HepG2 (cell line): Measurements from ENCODE around the gene CDC42EP1. TPM values are rescaled to one million over a fixed set of nuclear protein-coding genes. Genes with fewer than 3 reads are reported as not detected.

Source experiments
- ATAC-seq: fragments of 200-7000 bp; cut with Tn5 transposase; 3 replicates; pipeline ENCODE4 v1.9.1; 2020; ENCODE audit warnings: mild to moderate bottlenecking, moderate library complexity
- BruUV-seq: library from RNA; stranded (reverse); fragments of 400-500 nt; replicated peaks from 2 replicates; lab custom pipeline; 2021; lab: Mats Ljungman, UMichigan
- CTCF ChIA-PET: fragments of 300-600 bp; formaldehyde crosslinking; extraction: SDS; loops from one replicate; lab custom pipeline; 2021; ENCODE audit warnings: low total read pairs, inconsistent platforms, low intra/inter-chr PET ratio; lab: Yijun Ruan, JAX
- POLR2A ChIA-PET: fragments of 350-600 bp; sonication (Branson Sonifier 250); formaldehyde crosslinking; loops from one replicate; lab custom pipeline; 2020; ENCODE audit warnings: antibody characterized with exemption, inconsistent platforms; lab: Yijun Ruan, JAX
- DNase-seq: peaks from one replicate; pipeline ENCODE4 v3.0.0-alpha.2; 2015; ENCODE audit warnings: low spot score
- FAIRE-seq: peaks from 3 replicates; lab custom pipeline; 2011; peaks lifted over from hg19 to GRCh38; lab: Jason Lieb, UNC
- H2AFZ ChIP-seq: one replicate; pipeline ENCODE4 v1.6.1; 2011; ENCODE audit warnings: low read length, inconsistent platforms
- H3K27ac ChIP-seq: fragments of 300-600 bp; 3 replicates; pipeline ENCODE4 v1.8.0; 2011; ENCODE audit warnings: mixed run types, mild to moderate bottlenecking, mixed read lengths, low read length, inconsistent platforms; ENCODE audit not compliant: insufficient read depth; ENCODE audit errors: extremely low read length
- H3K27me3 ChIP-seq, 2 experiments: fragments of 200-600 bp in 1 of 2; 2 replicates in 1 of 2; 3 replicates in 1 of 2; pipeline versions ENCODE4 v1.6.0 to v1.8.0; 2011; ENCODE audit warnings: low read length in 2 of 2, mild to moderate bottlenecking in 2 of 2, moderate library complexity in 2 of 2, inconsistent platforms in 1 of 2; ENCODE audit not compliant: insufficient read depth in 2 of 2, control insufficient read depth in 1 of 2
- H3K36me3 ChIP-seq, 2 experiments: fragments of 200-600 bp in 1 of 2; replicated peaks in 1 of 2; 2 replicates in 1 of 2; 3 replicates in 1 of 2; pipeline versions ENCODE4 v1.5.1 to v1.8.0; 2011; ENCODE audit warnings: low read length in 2 of 2, inconsistent platforms in 1 of 2; ENCODE audit not compliant: insufficient read depth in 2 of 2, control insufficient read depth in 1 of 2
- H3K4me1 ChIP-seq: 2 replicates; pipeline ENCODE4 v1.5.1; 2012; ENCODE audit warnings: low read length, inconsistent platforms; ENCODE audit not compliant: insufficient read depth
- H3K4me2 ChIP-seq: 2 replicates; pipeline ENCODE4 v1.6.0; 2011; ENCODE audit warnings: low read depth, low read length, inconsistent platforms
- H3K4me3 ChIP-seq, 3 experiments: fragments of 200-600 bp in 1 of 3; sonication (generic), shearing (Covaris generic) in 1 of 3; replicated peaks in 1 of 3; 2 replicates each; pipeline ENCODE4 v1.5.1; 2011 to 2016; ENCODE audit warnings: low read length in 3 of 3, inconsistent platforms in 2 of 3, low read depth in 2 of 3, mild to moderate bottlenecking in 2 of 3, control low read depth in 1 of 3, mixed read lengths in 1 of 3; ENCODE audit not compliant: insufficient read depth in 1 of 3
- H3K79me2 ChIP-seq: one replicate; pipeline ENCODE4 v1.6.1; 2011; ENCODE audit warnings: low read length, inconsistent platforms; ENCODE audit not compliant: insufficient read depth
- H3K9ac ChIP-seq: 2 replicates; pipeline ENCODE4 v1.6.0; 2011; ENCODE audit warnings: mild to moderate bottlenecking, low read depth, low read length, inconsistent platforms; ENCODE audit not compliant: insufficient read depth
- H3K9me3 ChIP-seq: 2 replicates; pipeline ENCODE4 v1.5.1; 2012; ENCODE audit warnings: mild to moderate bottlenecking, low read length
- H4K20me1 ChIP-seq: 2 replicates; pipeline ENCODE4 v1.6.0; 2011; ENCODE audit warnings: inconsistent platforms, mild to moderate bottlenecking, low read length, moderate library complexity; ENCODE audit not compliant: insufficient read depth
- EHMT2 ChIP-seq: fragments of 200-600 bp; sonication (generic); IDR thresholded peaks from 2 replicates; pipeline ENCODE4 v1.7.0; 2017; ENCODE audit warnings: antibody characterized with exemption, low read depth, low read length, borderline replicate concordance
- GZF1 ChIP-seq: sonication (generic); formaldehyde crosslinking; IDR thresholded peaks from 2 replicates; pipeline ENCODE4 v1.5.1; 2020; ENCODE audit warnings: mild to moderate bottlenecking, missing genetic modification reagents
- KMT2A ChIP-seq: sonication (generic); formaldehyde crosslinking; IDR thresholded peaks from 2 replicates; pipeline ENCODE4 v1.4.0; 2020; ENCODE audit warnings: missing genetic modification reagents
- RBFOX2 ChIP-seq: fragments of 200-400 bp; formaldehyde crosslinking; IDR thresholded peaks from 2 replicates; pipeline ENCODE4 v1.6.1; 2017; ENCODE audit warnings: low read depth, mild to moderate bottlenecking, low read length
- ZNF318 ChIP-seq: sonication (generic); formaldehyde crosslinking; IDR thresholded peaks from 2 replicates; pipeline ENCODE4 v1.4.0; 2020; ENCODE audit warnings: mild to moderate bottlenecking, missing genetic modification reagents
- ZNF629 ChIP-seq: sonication (generic); formaldehyde crosslinking; conservative IDR thresholded peaks from 2 replicates; pipeline ENCODE4 v1.5.0; 2020; ENCODE audit warnings: missing genetic modification reagents
- ZSCAN21 ChIP-seq: sonication (generic); formaldehyde crosslinking; IDR thresholded peaks from 2 replicates; pipeline ENCODE4 v1.8.0; 2022; ENCODE audit warnings: mild to moderate bottlenecking, missing genetic modification reagents, moderate library complexity, borderline replicate concordance
- WGBS: methylation state at CpG from one replicate; pipeline ENCODE4 v1.1.6; 2017; ENCODE audit warnings: low lambda C conversion rate; 5-methylcytosine and 5-hydroxymethylcytosine counted together
- in situ Hi-C: cut with HindIII; loops from 2 replicates; pipeline ENCODE4 v1.10.0; 2017; ENCODE audit warnings: low pct_unique_long_range_greater_than_20kb; ENCODE audit not compliant: extremely low pct_ligation_motif_present
- intact Hi-C: fragments of 100-400 bp; cut with micrococcal nuclease; formaldehyde crosslinking; loops from one replicate; pipeline ENCODE4 v1.10.0; 2022; ENCODE audit not compliant: unreplicated experiment
- polyA plus RNA-seq, 8 experiments: library from polyadenylated mRNA; depleted of rRNA in 3 of 8; stranded (reverse) in 7 of 8; unstranded in 1 of 8; fragments of >200 nt; fragmentation: Illumina TruSeq in 4 of 8; extraction: Trizol in 4 of 8; gene quantifications; 2 replicates each; pipeline versions ENCODE4 v1.2.1 to v1.2.3, GENCODE V29; 2011 to 2016; ENCODE audit warnings: low read depth in 4 of 8, missing spikeins in 1 of 8, mixed read lengths in 1 of 8; ENCODE audit not compliant: insufficient read depth in 1 of 8
- total RNA-seq, 5 experiments: library from RNA; depleted of rRNA; stranded (reverse); fragments of >200 nt; fragmentation: Illumina TruSeq; extraction: Trizol; gene quantifications; 2 replicates each; pipeline ENCODE4 v1.2.3, GENCODE V29; 2016; ENCODE audit warnings: low read depth in 1 of 5
- TF ChIP-seq, protein P1 (sequence below): sonication (generic); formaldehyde crosslinking; IDR thresholded peaks from 2 replicates; pipeline ENCODE4 v1.4.0; 2020; ENCODE audit warnings: mild to moderate bottlenecking, missing genetic modification reagents

Gene CDC42EP1
- total and polyA plus RNA-seq, 2 of the 13 experiments (the other 11 are each of a cell fraction or from before 2014, with no cell fraction given) = 17.1 to 29.5 TPM

DNA sequence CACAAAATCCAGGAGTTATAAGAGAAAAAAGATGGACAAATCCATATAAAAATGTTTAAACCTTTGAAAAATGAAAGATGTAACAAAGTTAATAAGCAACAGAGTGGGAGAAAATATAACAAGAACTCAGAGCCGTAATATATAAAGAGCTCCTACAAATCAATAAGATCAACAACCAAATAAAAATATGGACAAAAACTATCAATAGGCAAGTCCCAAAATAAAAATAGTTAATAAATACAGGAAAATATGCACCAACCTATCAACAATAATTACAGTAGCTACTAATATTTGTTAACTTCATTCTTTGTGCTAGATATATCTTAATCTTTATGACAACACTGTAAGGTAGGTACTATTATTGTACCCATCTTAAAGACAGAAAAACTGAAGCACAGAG is 43.8 kb upstream of the CDC42EP1 start:
- BruUV-seq = TSS peak; percentile 32
- Histone ChIP-seq H3K9me3 (no peaks in the 10 kb centered on the region), H3K27me3 (no peaks in the 10 kb centered on the region; a peak in 1 of 5 replicates), H3K27ac (no peak overlapping the region), H2AFZ (no peak overlapping the region), H3K4me3 (peak overlapping the region in 2 of 3 experiments; percentile 25 to 89; a peak in 2 of 6 replicates), H4K20me1 (peaks cover 9% of the 10 kb centered on the region; the same call in 1 of the 2 replicates), H3K9ac (no peak overlapping the region; the same call in 1 of the 2 replicates), H3K79me2 (peaks cover 54% of the 10 kb centered on the region), H3K4me2 (peak overlapping the region; percentile 67), H3K4me1 (peaks cover 88% of the 10 kb centered on the region)
- in situ Hi-C loops = no loop called here
- no peak for ATAC-seq
- no peak for FAIRE-seq
- ChIA-PET CTCF (no interaction called here), POLR2A (no interaction called here)
- WGBS = 82% methylated on average over 1 of the region's 1 CpG
- TF ChIP-seq GZF1 (CRISPR knock-in tag) (no peak), ZNF318 (CRISPR knock-in tag) (no peak), ZNF629 (CRISPR knock-in tag) (peak; percentile 86), EHMT2 (no peak), ZSCAN21 (CRISPR knock-in tag) (no peak), RBFOX2 (peak; percentile 2; the same call in 1 of the 2 replicates), KMT2A (CRISPR knock-in tag) (no peak)
- TF ChIP-seq, protein P1, sequence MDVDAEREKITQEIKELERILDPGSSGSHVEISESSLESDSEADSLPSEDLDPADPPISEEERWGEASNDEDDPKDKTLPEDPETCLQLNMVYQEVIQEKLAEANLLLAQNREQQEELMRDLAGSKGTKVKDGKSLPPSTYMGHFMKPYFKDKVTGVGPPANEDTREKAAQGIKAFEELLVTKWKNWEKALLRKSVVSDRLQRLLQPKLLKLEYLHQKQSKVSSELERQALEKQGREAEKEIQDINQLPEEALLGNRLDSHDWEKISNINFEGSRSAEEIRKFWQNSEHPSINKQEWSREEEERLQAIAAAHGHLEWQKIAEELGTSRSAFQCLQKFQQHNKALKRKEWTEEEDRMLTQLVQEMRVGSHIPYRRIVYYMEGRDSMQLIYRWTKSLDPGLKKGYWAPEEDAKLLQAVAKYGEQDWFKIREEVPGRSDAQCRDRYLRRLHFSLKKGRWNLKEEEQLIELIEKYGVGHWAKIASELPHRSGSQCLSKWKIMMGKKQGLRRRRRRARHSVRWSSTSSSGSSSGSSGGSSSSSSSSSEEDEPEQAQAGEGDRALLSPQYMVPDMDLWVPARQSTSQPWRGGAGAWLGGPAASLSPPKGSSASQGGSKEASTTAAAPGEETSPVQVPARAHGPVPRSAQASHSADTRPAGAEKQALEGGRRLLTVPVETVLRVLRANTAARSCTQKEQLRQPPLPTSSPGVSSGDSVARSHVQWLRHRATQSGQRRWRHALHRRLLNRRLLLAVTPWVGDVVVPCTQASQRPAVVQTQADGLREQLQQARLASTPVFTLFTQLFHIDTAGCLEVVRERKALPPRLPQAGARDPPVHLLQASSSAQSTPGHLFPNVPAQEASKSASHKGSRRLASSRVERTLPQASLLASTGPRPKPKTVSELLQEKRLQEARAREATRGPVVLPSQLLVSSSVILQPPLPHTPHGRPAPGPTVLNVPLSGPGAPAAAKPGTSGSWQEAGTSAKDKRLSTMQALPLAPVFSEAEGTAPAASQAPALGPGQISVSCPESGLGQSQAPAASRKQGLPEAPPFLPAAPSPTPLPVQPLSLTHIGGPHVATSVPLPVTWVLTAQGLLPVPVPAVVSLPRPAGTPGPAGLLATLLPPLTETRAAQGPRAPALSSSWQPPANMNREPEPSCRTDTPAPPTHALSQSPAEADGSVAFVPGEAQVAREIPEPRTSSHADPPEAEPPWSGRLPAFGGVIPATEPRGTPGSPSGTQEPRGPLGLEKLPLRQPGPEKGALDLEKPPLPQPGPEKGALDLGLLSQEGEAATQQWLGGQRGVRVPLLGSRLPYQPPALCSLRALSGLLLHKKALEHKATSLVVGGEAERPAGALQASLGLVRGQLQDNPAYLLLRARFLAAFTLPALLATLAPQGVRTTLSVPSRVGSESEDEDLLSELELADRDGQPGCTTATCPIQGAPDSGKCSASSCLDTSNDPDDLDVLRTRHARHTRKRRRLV (CRISPR knock-in tag) = no peak
- TF ChIP-seq, all 625 proteins: peak for 2
- intact Hi-C loops = no loop called here
- H3K36me3 ChIP-seq = peaks cover 6 to 28% of the 10 kb centered on the region in 2 experiments
- DNase-seq = no peak
